Measurements from ENCODE around the gene PLS3. TPM values are rescaled to one million over a fixed set of nuclear protein-coding genes. Genes with fewer than 3 reads are reported as not detected.

PLS3 gene
- total and polyA plus RNA-seq, 9 of the 15 experiments (the other 6 are each of a cell fraction or from before 2014, with no cell fraction given): 0.03 to 0.42 (median 0.03) TPM; not detected in 4

DNA sequence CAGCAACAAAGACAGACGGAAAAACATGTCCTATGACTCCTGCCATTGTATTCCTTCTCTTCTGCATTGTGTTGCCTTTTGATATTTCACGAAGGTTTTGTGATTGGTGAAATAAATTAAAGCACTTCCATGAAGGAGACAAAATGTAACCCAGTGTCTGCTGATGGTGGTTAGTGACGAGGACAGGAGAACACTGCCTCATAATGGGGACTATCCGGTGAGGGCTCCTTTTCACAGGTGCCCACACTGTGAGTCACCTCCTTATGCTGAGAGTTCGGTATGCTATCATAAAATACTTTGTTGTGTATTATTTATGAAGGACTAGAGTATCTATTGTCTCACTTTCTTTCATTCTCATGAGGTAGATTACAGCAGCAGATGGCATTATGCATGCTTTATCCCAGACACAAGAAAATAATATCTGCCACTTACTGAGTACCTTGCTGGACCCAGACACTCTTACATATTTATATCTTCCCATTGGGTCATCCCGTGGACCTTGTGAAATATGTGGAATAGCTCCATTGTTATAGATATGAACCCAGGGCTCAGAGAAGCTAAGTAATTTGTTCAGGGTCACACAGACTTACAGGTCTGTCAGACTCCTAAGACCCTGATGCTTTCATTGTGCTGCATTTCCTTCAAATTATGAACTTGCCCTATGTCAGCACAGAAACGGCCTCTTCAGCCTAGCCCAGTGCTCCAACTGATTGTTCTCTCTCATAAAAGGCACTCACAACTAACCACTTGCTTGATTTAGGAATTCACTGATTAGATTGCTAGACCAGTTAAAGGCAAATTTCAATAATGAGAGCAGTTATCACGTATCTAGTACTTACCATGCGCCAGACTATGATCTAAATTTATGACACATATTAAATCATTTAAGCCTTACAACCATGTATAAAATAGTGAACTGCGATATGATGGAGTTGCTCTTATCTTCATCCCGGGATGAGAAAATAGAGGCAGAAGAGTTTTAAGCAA lies 31.2 kb downstream of the PLS3 start:
- Histone ChIP-seq H3K4me2 (ENCODE audit: insufficient read depth, low read length) (no peak overlapping the region), H3K4me1 (replicated peaks in 1 of 2; ENCODE audit: control insufficient read depth in 2 of 2, insufficient read depth in 2 of 2, low read length in 2 of 2) (no peaks in the 10 kb centered on the region), H3K9ac (ENCODE audit: insufficient read depth in 1 of 2, low read depth in 2 of 2, low read length in 2 of 2) (no peak overlapping the region), H3K4me3 (no peak overlapping the region), H3K27ac (ENCODE audit: extremely low read depth, low read depth, low read length) (no peak overlapping the region), H3K9me1 (ENCODE audit: control insufficient read depth, insufficient read depth, low read length) (no peaks in the 10 kb centered on the region), H3K9me3 (replicated peaks; ENCODE audit: control insufficient read depth, insufficient read depth, low read depth, low read length) (no peaks in the 10 kb centered on the region), H3K36me3 (ENCODE audit: control insufficient read depth, insufficient read depth, low read length) (no peaks in the 10 kb centered on the region), H4K20me1 (replicated peaks; ENCODE audit: control insufficient read depth, insufficient read depth, low read length) (no peaks in the 10 kb centered on the region), H3K27me3 (ENCODE audit: control insufficient read depth in 2 of 2, insufficient read depth in 2 of 2, low read length in 2 of 2) (peaks cover 0 to 8% of the 10 kb centered on the region in 2 experiments; a peak in 2 of 5 replicates), H3K79me2 (ENCODE audit: control insufficient read depth, insufficient read depth, low read length) (no peaks in the 10 kb centered on the region), H2AFZ (ENCODE audit: low read depth, low read length) (no peak overlapping the region)
- no TSS peak for BruUV-seq (replicated peaks)
- TF ChIP-seq NUFIP1 (IDR thresholded peaks at IDR 0.05; ENCODE audit: partially characterized antibody): no peak
- TF ChIP-seq, protein P1, sequence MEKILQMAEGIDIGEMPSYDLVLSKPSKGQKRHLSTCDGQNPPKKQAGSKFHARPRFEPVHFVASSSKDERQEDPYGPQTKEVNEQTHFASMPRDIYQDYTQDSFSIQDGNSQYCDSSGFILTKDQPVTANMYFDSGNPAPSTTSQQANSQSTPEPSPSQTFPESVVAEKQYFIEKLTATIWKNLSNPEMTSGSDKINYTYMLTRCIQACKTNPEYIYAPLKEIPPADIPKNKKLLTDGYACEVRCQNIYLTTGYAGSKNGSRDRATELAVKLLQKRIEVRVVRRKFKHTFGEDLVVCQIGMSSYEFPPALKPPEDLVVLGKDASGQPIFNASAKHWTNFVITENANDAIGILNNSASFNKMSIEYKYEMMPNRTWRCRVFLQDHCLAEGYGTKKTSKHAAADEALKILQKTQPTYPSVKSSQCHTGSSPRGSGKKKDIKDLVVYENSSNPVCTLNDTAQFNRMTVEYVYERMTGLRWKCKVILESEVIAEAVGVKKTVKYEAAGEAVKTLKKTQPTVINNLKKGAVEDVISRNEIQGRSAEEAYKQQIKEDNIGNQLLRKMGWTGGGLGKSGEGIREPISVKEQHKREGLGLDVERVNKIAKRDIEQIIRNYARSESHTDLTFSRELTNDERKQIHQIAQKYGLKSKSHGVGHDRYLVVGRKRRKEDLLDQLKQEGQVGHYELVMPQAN (IDR thresholded peaks at IDR 0.05; ENCODE audit: borderline replicate concordance): no peak
- TF ChIP-seq DNMT1 (IDR thresholded peaks at IDR 0.05): no peak
- 0% methylated on average over 11 of the region's 11 CpGs for WGBS (ENCODE audit: insufficient coverage, low coverage, missing lambda C conversion rate)
- FAIRE-seq (no peak), DNase-seq (ENCODE audit: extremely low read depth in 1 of 4, low spot score in 3 of 4) (no peak), ATAC-seq (no peak)
- intact Hi-C loops (cut with micrococcal nuclease): no loop called here
- ChIA-PET CTCF (ENCODE audit: low intra/inter-chr PET ratio) (no interaction called here), POLR2A (no interaction called here)
- in situ Hi-C loops (cut with MboI): no loop called here
